ENCODE measurements around the gene C3orf18. TPM values are rescaled to one million over a fixed set of nuclear protein-coding genes. Genes with fewer than 3 reads are reported as not detected.

The C3orf18 gene
- total RNA-seq, 1 experiment from 2014 or later, result not detected

- DNase-seq (ENCODE audit: low spot score), result no peak
These were observed 35.9 kb upstream of the C3orf18 start for GRCh38 chr3:50603261-50604109.

- DNase-seq (ENCODE audit: low spot score), result no peak
These were observed 35.1 kb upstream of the C3orf18 start for GRCh38 chr3:50602595-50603191.

GRCh38 chr3:50600841-50601591 is 33.5 kb upstream of the C3orf18 start:
- peak; percentile 91 for DNase-seq (ENCODE audit: low spot score)

GRCh38 chr3:50600141-50600753 is 32.7 kb upstream of the C3orf18 start:
- no peak for DNase-seq (ENCODE audit: low spot score)

- no peak for DNase-seq (ENCODE audit: low spot score)
These were observed 32.2 kb upstream of the C3orf18 start for GRCh38 chr3:50599716-50600118.

GRCh38 chr3:50599115-50599715 is 31.7 kb upstream of the C3orf18 start:
- no peak for DNase-seq (ENCODE audit: low spot score)

GRCh38 chr3:50594253-50594785 is 26.8 kb upstream of the C3orf18 start:
- no peak for DNase-seq (ENCODE audit: low spot score)

GRCh38 chr3:50592568-50592967 is 25.0 kb upstream of the C3orf18 start:
- no peak for DNase-seq (ENCODE audit: low spot score)

GRCh38 chr3:50591196-50591741 is 23.7 kb upstream of the C3orf18 start:
- no peak for DNase-seq (ENCODE audit: low spot score)

GRCh38 chr3:50588759-50589433 is 21.3 kb upstream of the C3orf18 start:
- DNase-seq (ENCODE audit: low spot score), result no peak

GRCh38 chr3:50587806-50588758 is 20.5 kb upstream of the C3orf18 start:
- no peak for DNase-seq (ENCODE audit: low spot score)

GRCh38 chr3:50587373-50587772 is 19.8 kb upstream of the C3orf18 start:
- no peak for DNase-seq (ENCODE audit: low spot score)

GRCh38 chr3:50586763-50587070 is 19.2 kb upstream of the C3orf18 start:
- DNase-seq (ENCODE audit: low spot score), result no peak

- DNase-seq (ENCODE audit: low spot score), result no peak
These were observed 18.6 kb upstream of the C3orf18 start for GRCh38 chr3:50585919-50586762.

- DNase-seq (ENCODE audit: low spot score), result no peak
These were observed 16.8 kb upstream of the C3orf18 start for GRCh38 chr3:50584391-50584790.

GRCh38 chr3:50583897-50584296 is 16.4 kb upstream of the C3orf18 start:
- DNase-seq (ENCODE audit: low spot score), result no peak

- DNase-seq (ENCODE audit: low spot score), result no peak
These were observed 14.5 kb upstream of the C3orf18 start for GRCh38 chr3:50582083-50582482.

- DNase-seq (ENCODE audit: low spot score), result no peak
These were observed 13.9 kb upstream of the C3orf18 start for GRCh38 chr3:50581459-50581842.
